Raji (cell line): ENCODE measurements around the gene STPG3.

Experiments used
- POLR2A ChIP-seq: IDR thresholded peaks from 2 replicates; pipeline ENCODE4 v1.6.1; 2011; ENCODE audit warnings: low read depth, low read length, control low read depth; ENCODE audit not compliant: insufficient read depth

The STPG3 gene

GRCh38 chr9:137228506-137228967 lies 22.5 kb upstream of the STPG3 start:
- TF ChIP-seq POLR2A: no peak

- no peak for TF ChIP-seq POLR2A
Observed at GRCh38 chr9:137228968-137229896, 21.9 kb upstream of the STPG3 start.

- no peak for TF ChIP-seq POLR2A
Observed at GRCh38 chr9:137229903-137230704, 21.0 kb upstream of the STPG3 start.

- 0 out of 2 replicates have a peak, but pooled peaks have one; percentile 16 for TF ChIP-seq POLR2A
Observed at GRCh38 chr9:137230705-137231371, 20.2 kb upstream of the STPG3 start, which contains the start of gene SLC34A3. SLC34A3 (plus strand) TSS chr9:137230901; CDS start chr9:137231703, 802 bp downstream.

- TF ChIP-seq POLR2A: no peak
Observed at GRCh38 chr9:137231372-137232039, 19.6 kb upstream of the STPG3 start.

- no peak for TF ChIP-seq POLR2A
Observed at GRCh38 chr9:137232101-137232500, 19.0 kb upstream of the STPG3 start.

GRCh38 chr9:137232510-137232909 lies 18.6 kb upstream of the STPG3 start:
- TF ChIP-seq POLR2A: no peak

- no peak for TF ChIP-seq POLR2A
Observed at GRCh38 chr9:137233143-137233980, 17.7 kb upstream of the STPG3 start.

GRCh38 chr9:137234055-137234697 lies 16.9 kb upstream of the STPG3 start:
- no peak for TF ChIP-seq POLR2A

- 0 out of 2 replicates have a peak, but pooled peaks have one; percentile 10 for TF ChIP-seq POLR2A
Observed at GRCh38 chr9:137234758-137235423, 16.2 kb upstream of the STPG3 start.

- no peak; the same call in 1 of the 2 replicates for TF ChIP-seq POLR2A
Observed at GRCh38 chr9:137235424-137236237, 15.5 kb upstream of the STPG3 start.
